AG08395 (cell line): ENCODE data around the gene IFFO2.

Experiments
- DNase-seq: peaks from one replicate; pipeline ENCODE4 v3.0.0; 2012; ENCODE audit warnings: mixed read lengths, low spot score

IFFO2 gene

GRCh38 chr1:18919197-18919905, 37.1 kb downstream of the IFFO2 start:
- no peak for DNase-seq

DNA sequence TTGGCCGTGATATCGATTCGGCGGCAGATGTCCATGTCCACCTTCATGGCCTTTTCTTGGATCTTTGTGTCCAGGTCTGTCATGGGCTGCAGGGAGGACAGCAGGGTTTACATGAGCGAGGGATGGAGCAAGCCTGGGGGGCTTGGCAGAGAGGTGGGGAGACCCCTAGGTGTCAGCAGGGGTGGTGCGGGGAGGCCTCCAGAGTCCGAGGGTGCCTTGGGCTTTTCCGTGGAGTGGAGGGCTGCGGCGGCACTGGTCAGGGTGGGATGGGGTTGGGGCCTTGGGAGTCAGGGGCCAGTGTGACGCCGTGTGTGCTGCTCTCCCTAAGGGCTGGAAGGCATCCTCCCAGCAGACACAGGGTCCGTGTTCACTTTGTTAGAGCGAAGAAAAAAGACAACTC, 38.1 kb downstream of the IFFO2 start:
- no peak for DNase-seq

GRCh38 chr1:18917071-18917799, 39.2 kb downstream of the IFFO2 start:
- DNase-seq, result no peak

DNA sequence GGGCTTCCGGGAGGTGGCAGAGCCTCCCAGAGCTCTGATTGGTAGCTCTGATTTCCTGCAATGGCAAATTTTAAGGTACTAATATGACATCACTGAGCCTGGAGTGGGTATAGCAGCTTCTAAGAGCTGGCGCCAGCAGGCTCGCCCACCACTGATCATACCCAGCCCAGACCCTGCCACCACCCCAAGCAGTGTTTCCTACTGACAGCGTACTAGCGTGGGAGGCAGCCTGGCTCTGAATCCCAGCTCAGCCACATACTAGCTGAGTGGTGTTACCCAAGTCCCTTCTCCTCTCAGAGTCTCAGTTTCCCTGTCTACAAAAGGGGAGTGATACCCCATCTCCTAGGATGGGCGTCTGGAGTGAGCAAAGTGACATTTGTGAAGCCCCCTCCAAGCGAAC, 41.1 kb downstream of the IFFO2 start:
- no peak for DNase-seq

DNA sequence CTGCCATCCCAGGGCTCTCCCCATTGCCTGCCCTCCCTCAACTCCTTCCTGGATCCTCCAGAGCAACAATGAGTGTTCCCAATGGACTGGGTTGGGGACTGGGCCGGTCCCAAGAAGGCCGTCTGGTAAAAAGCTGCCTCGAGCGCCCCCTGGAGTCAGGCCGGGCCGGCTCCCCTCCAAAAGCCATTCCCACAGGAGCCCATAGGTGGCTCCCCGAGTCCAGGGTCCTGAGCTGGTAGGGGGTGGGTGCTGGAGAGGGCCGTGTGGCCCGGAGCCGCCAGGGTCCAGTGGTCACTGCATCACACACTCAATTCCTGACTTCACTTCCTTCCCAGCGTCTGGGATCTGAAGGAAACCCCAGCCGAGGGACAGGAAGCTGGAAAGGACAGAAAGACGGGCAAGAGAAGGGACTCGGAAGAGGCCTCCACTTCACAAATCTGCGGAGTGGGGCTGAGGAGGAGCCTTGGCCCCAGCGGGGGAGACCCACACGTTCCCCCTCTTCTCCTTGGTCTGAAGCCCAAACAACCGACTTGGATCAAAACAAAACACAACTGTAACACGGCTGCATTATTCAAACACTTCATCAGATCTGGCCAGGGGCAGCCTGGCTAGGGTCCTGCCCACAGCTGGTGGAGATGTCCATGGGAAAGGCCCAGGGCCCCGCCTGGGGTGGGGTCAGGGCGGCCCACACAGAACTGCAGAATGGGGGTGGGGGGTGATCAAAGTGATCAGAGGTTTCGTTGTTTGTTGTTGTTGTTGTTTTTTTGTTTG, 43.2 kb downstream of the IFFO2 start:
- peak; percentile 95 for DNase-seq

DNA sequence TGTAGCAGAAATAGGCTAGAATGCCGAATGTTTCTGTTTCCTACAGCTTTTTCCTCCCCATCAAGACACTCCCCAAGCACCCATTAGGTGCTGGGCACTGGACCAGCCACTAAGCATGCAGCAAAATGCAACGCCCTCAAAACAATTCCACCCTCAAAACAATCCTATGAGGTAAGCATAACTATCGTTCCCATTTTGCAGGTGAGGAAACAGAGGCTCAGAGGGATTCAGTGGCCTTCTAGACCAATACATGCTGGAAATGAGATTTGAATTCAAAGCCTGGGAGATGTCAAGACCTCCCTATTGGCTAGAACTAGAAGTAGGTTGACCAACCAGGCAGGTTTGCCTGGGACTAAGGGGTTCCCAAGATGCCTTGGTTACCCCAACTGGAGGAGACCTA, 43.9 kb downstream of the IFFO2 start:
- DNase-seq, result no peak

DNA sequence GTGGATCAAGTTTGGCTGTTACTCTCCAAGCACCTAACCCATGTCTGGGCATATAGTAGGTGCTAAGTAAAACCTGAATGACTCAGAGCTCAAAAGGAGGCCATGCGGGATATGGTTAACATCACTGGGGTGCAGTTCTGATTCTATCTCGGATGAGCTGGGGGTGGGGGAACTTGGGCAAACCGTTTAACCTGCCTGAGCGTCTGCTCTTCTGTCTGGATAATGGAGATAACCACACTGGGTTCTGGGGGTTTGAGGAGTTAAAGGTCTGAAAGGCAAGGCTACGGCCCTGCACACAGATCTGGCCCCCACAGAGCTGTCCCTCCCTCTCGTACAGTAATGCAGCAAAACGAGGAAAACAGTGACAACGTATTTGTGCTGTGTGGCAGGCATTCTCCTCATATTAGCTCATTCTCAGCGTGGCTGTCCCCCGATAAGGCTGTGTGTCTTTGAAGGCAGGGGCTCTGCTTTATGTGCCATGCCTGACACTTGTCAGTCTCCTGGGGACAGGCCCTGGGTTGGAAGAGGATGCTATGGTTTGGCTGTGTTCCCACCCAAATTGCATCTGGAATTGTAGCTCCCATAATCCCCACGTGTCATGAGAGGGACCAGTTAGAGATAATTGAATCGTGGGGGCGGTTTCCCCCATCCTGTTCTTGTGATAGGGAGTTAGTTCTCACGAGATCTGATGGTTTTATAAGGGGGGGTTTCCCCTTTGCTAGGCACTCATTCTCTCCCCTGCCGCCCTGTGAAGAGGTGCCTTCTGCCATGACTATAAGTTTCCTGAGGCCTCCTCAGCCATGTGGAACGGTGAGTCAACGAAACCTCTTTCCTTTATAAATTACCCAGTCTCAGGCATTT, 47.3 kb downstream of the IFFO2 start:
- no peak for DNase-seq

DNA sequence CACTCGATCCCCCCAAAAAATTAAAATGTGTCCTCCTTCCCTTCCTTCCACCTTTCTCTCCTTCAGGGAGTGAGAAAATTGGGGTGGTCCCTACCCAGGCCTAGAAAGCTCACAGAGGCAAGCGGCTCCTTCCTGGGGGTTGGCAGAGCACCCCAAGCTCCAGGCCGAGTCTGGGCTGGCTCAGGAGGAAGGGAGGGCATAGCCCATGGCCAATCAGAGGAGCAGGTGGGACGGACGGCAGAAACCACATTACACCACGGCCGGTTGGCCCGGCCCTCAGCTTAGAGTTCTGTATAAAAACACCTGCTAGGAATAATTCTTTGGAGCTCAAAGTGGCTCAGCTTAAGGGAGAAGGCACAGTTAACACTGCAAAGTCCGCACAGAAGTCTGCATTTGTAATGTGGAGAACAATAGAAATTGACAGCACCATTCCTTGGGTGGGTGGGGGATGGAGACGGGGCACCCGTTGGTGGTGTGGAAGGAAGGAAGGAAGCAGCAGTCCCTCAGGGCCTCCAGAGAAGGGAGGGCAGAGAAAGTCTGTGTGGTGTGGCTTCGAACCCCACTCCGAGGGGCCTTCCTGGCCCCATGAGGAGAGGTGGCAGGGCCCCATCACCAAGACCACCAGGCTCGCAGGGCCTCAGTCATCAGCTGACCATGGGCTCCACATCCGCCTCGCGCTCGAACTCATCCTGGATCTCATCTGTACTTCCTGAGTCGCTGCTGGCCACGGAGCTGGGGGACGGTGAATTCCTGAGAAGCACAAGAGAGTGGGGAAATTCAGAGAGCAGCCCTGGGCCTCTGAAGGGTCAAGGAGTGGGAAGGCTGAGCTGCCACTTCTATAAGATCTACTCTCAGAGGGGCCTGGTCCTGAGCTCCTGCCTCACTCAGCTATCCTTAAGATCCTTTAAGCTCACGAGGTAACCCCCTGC, 48.3 kb downstream of the IFFO2 start:
- no peak for DNase-seq

DNA sequence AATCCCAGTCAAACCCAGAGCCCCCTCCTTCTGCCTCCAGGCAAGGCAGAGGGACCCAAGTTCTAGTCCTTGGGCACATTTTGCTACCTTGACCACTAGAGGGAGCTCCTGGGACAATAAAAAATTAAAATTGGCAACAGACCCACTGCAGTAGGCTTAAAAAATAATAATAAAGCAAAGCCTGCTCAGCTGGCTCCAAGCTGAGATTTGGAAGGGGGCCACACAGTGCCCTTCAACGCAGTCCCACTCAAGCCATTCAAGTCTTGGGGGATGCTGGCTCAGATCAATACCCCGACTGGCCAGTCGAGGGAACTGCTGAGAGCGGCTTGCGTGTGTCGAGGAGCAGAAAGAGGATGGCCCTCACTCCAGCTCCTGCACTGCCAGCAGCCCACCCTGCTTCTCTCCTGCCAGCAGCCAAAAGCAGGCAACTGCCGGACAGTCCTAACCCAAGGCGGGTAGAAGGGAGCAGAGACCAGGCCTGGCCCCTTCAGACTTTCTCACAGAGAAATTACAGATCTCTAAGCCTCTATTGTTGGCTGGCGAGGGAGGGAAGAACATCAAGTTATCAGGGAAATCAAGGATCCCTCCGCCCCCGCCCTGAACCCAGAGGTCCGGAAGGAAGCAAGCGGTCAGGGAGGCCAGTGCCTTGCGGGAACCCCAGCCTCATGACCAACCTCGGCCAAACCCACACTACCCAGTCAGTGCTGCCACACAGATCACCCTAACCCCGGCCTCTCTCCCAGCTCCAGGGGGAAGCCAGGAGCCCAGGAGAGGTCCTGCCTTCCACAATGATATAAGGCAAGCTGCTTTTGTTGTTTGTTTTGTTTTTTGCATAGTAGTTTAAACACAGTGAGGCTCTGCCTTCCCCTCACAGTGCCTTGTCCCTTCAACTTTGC, 49.2 kb downstream of the IFFO2 start:
- peak; percentile 62 for DNase-seq

DNA sequence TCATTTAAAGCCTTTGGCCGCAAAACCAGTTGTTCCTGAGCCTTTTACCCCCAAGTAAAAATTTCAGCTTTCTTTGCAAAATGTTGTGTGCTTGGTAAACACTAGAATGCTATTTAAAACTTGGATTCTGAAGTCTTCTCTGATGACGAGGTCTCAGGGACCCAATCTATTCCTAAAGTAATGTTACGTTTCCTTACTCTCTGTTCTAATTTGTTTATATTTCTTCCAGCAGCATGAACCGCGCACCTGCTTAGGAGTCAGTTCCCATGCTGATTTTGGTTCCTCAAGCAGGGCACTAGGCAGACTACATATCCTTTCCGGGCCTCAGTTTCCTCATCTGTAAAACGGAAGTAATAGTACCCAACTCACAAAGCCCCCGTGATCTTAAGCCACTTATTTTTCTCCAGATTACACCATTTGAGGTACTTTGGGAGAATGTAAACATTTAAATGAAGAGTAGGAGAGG, 53.2 kb downstream of the IFFO2 start:
- no peak for DNase-seq

- peak; percentile 100 for DNase-seq
These were observed 53.8 kb downstream of the IFFO2 start, which contains the start of gene ALDH4A1 for GRCh38 chr1:18902523-18903290. TSS of gene ALDH4A1 (minus strand) at chr1:18902555. CDS start at chr1:18902523, 32 bp downstream.

DNA sequence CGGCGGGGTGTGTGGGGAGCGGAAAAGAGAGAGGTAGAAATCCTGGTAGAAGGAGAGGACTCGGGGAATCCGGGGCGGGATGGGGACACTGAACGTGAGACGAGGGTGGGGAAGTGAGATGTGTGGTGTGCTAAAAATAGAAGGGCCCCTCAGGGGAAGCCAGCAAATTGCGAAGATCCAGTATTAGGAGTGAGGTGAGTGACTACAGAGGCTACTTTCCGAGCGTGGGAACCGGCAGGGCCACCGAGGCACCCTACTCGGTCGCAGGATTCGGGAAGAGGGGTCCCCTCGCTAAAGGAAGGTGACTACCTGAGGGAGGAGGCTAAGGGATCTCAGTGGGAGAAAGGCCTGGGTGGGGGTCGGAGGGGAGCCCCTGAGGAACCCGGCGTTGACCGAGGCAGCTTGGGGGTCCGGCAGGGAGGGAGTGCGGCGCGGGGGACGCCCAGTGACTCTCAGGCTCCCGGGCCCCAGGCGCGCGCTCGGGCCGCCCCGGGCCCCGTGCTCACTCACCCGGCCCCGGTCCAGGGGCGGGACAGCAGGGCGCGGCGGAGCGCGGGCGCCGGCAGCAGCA, 54.4 kb downstream of the IFFO2 start:
- peak; percentile 41 for DNase-seq

DNA sequence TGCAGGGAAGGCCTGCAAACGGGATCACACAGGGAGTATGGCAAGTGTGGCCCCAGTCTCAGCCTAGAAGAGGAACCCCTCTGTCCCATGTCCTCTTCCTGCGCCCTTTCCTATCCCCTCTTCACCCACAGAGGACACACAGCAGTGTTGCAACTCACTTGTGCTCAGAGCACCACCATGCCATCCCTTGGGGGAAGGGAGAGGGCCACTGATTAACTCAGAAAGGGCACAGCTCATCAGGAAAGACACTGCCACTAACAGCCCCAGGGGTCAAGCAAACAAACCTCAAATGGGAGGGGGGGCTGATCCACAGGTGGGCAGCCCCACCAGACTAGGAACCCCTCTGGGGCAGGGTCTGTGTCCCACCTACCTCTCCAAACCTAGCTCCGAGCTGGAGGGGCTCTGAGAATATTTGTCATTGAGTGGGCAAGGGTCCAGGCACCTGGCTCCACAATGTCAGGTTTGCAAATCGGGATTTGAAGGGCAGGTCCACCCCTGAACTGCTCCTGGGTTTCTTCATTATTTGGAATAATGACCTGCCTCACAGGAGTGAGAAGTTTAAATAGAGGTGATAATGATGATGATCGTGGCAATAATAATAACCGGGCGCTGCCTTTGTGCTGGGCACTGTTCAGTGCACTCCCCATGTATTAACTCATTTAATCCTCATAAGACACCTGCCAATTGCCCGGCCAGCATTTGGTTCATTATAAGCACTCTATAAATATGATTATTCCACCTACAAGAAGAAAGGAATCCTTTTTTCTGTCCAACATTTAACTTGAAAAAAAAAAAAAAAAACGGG, 55.1 kb downstream of the IFFO2 start:
- DNase-seq, result no peak

GRCh38 chr1:18900303-18900841, 56.1 kb downstream of the IFFO2 start:
- DNase-seq, result no peak

- DNase-seq, result no peak
These were observed 57.0 kb downstream of the IFFO2 start for GRCh38 chr1:18899363-18900049.

DNA sequence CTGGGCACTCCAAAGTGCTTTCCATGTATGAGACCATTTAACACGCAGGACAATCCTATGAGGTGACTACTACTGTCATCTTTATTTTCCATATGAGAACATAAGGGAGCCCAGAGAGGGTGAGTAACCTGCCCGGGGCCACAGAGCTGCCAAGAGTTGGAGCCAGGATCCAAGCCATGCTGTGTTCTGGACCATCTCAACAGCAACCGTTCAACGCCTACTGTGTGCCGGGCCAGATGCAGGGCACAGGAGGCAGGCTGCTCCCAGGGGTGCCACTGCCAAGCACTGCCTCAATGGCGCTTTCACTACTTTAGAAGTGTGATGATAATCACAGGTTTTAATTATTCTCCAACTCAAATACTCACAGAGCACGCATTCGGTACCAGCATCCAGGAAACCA, 57.9 kb downstream of the IFFO2 start:
- no peak for DNase-seq

DNA sequence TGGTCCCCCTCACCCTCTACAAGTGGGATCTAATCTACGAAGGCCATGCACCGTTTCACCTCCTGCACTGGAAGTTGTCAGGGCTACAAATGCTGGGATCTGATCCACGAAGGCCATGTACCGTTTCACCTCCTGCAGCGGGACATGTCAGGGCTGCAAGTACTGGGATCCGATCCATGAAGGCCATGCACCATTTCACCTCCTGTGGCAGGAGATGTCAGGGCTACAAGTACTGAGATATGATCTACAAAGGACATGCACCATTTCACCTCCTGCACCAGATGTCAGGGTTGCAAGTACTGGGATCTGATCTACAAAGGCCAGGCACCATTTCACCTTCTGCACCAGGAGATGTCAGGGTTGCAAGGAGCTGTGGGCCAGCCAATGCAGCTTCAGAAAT, 61.2 kb downstream of the IFFO2 start:
- DNase-seq, result no peak
